ENCODE measurements around the gene MRPL58. TPM values are rescaled to one million over a fixed set of nuclear protein-coding genes. Genes with fewer than 3 reads are reported as not detected.

The MRPL58 gene
- total and polyA plus RNA-seq, 4 donors = 14.7 to 55.5 (median 35.7) TPM

GRCh38 chr17:75059369-75060345, 47.2 kb downstream of the MRPL58 start:
- peaks cover 0 to 3% (median 0%) of the 10 kb centered on the region in 4 donors for H3K9me3 ChIP-seq (ENCODE audit: control insufficient read depth in 4 of 4, insufficient read depth in 3 of 4, low read length in 3 of 4)
- DNase-seq = peak; percentile 35 to 86 (median 81)
- 57 to 64% methylated on average over 25 of the region's 25 CpGs for WGBS, 2 donors
- H3K4me3 ChIP-seq = no peak overlapping the region
- H3K27ac ChIP-seq (ENCODE audit: low read depth in 1 of 2, low read length in 1 of 2) = peak overlapping the region in 1 of 2 donors; percentile 50
- peaks cover 0 to 5% (median 0%) of the 10 kb centered on the region in 5 donors for H3K4me1 ChIP-seq (ENCODE audit: control insufficient read depth in 5 of 5, insufficient read depth in 5 of 5, low read length in 5 of 5)
- no peak overlapping the region for H3K9ac ChIP-seq (ENCODE audit: insufficient read depth in 1 of 2, low read length in 2 of 2)
- no peaks in the 10 kb centered on the region for H3K27me3 ChIP-seq (ENCODE audit: control insufficient read depth in 3 of 3, insufficient read depth in 3 of 3, low read length in 2 of 3)
- TF ChIP-seq CTCF (IDR thresholded peaks at IDR 0.05; ENCODE audit: control extremely low read depth, extremely low read depth) = peak; percentile 31
- H3K36me3 ChIP-seq (ENCODE audit: control insufficient read depth in 4 of 4, insufficient read depth in 4 of 4, low read length in 4 of 4) = peaks cover 2 to 38% (median 32%) of the 10 kb centered on the region in 4 donors
- ATAC-seq (ENCODE audit: insufficient read depth, low FRiP score) = peak; percentile 43

DNA sequence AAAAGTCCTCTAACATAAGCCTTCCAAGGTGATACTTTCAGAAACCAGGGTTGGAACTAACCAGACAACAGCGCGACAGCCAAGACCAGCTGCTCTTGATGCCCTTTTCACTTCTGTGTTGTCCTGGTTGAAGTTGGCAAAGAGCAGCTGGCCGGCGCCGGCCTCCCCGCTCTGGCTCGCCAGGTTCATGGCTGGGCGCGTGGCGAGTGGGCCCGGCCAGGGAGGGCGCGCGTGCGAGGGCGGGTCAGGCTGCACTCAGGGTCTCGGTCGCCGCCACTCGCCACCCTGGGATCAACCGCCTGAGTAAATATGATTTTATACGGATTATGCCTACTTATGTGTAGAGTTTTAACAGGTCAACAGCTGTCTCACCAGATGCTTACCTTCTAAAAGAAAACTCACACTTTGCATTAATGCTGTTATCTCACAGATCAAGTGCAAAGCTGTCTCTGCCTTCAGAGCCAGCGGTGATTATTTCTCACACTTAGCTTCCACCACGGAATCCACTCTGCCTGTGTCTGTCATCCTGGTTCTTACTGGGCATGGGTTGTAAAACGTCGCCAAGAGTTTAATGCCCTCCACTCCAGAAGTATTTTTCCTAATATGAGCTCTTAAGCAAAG, 48.1 kb downstream of the MRPL58 start:
- H3K4me3 ChIP-seq = no peak overlapping the region
- ATAC-seq (ENCODE audit: insufficient read depth, low FRiP score) = no peak
- peaks cover 2 to 44% (median 35%) of the 10 kb centered on the region in 4 donors for H3K36me3 ChIP-seq (ENCODE audit: control insufficient read depth in 4 of 4, insufficient read depth in 4 of 4, low read length in 4 of 4)
- H3K9ac ChIP-seq (ENCODE audit: insufficient read depth in 1 of 2, low read length in 2 of 2) = no peak overlapping the region
- DNase-seq = no peak
- no peaks in the 10 kb centered on the region for H3K27me3 ChIP-seq (ENCODE audit: control insufficient read depth in 3 of 3, insufficient read depth in 3 of 3, low read length in 2 of 3)
- peaks cover 0 to 5% (median 0%) of the 10 kb centered on the region in 5 donors for H3K4me1 ChIP-seq (ENCODE audit: control insufficient read depth in 5 of 5, insufficient read depth in 5 of 5, low read length in 5 of 5)
- TF ChIP-seq CTCF (IDR thresholded peaks at IDR 0.05; ENCODE audit: control extremely low read depth, extremely low read depth) = no peak
- peaks cover 0 to 3% (median 0%) of the 10 kb centered on the region in 4 donors for H3K9me3 ChIP-seq (ENCODE audit: control insufficient read depth in 4 of 4, insufficient read depth in 3 of 4, low read length in 3 of 4)
- peak overlapping the region in 1 of 2 donors; percentile 69 for H3K27ac ChIP-seq (ENCODE audit: low read depth in 1 of 2, low read length in 1 of 2)
- 93 to 96% methylated on average over 26 of the region's 26 CpGs for WGBS, 2 donors

- Histone ChIP-seq H3K27ac (ENCODE audit: low read depth in 1 of 2, low read length in 1 of 2) (no peak overlapping the region), H3K27me3 (ENCODE audit: control insufficient read depth in 3 of 3, insufficient read depth in 3 of 3, low read length in 2 of 3) (no peaks in the 10 kb centered on the region)
- TF ChIP-seq CTCF (IDR thresholded peaks at IDR 0.05; ENCODE audit: control extremely low read depth, extremely low read depth) = no peak
These were observed 48.6 kb downstream of the MRPL58 start for GRCh38 chr17:75061055-75061438.

More at GRCh38 chr17:75061055-75061438, 48.6 kb downstream of the MRPL58 start:
- WGBS, 2 donors = 91 to 95% methylated on average over 10 of the region's 10 CpGs
- no peak for ATAC-seq (ENCODE audit: insufficient read depth, low FRiP score)
- peaks cover 2 to 44% (median 34%) of the 10 kb centered on the region in 4 donors for H3K36me3 ChIP-seq (ENCODE audit: control insufficient read depth in 4 of 4, insufficient read depth in 4 of 4, low read length in 4 of 4)
- no peak overlapping the region for H3K4me3 ChIP-seq
- H3K9me3 ChIP-seq (ENCODE audit: control insufficient read depth in 4 of 4, insufficient read depth in 3 of 4, low read length in 3 of 4) = peaks cover 0 to 3% (median 0%) of the 10 kb centered on the region in 4 donors
- no peak for DNase-seq
- H3K9ac ChIP-seq (ENCODE audit: insufficient read depth in 1 of 2, low read length in 2 of 2) = no peak overlapping the region
- H3K4me1 ChIP-seq (ENCODE audit: control insufficient read depth in 5 of 5, insufficient read depth in 5 of 5, low read length in 5 of 5) = peaks cover 0 to 5% (median 0%) of the 10 kb centered on the region in 5 donors

Measured in lung (tissue), 12 donors.